SHP77 treated with DMSO at 0.1 percent for 48 hours (cell line): ENCODE results near the gene SEC23A.

ENCODE experiments used
- DNase-seq: peaks from one replicate; lab custom pipeline; 2025; lab: John Stamatoyannopoulos, UW

SEC23A gene

GRCh38 chr14:38991299-38991698 is 111.7 kb downstream of the SEC23A start:
- no peak for DNase-seq

DNA sequence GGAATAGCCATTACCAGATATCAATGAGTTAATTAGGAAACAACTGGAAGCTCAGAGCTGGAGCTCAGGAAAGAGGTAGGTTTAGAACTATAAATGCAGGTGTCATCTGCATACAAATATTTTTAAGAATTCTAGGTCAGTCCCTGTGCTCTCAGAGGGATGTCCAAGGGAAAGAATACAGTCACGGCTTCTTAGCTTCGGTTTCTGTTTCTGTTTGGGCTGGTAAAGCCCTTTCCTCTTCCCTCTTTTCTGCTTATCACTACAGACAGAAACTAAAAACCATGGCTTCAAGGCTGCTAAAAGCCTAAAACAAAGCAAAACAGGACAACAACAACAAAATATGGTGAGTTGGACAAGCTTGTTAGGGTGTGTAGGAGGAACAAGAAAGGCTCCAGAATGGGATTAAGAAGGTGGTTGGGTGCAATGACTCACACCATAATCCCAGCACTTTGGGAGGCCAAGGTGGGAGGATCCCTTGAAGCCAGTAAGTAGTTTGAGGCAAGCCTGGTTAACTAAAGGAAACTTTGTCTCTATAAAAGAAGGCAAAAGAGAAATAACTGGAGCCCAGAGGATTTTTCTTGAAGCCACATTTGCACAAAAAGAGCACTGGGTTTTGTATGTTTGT is 113.0 kb downstream of the SEC23A start:
- DNase-seq, result no peak

DNA sequence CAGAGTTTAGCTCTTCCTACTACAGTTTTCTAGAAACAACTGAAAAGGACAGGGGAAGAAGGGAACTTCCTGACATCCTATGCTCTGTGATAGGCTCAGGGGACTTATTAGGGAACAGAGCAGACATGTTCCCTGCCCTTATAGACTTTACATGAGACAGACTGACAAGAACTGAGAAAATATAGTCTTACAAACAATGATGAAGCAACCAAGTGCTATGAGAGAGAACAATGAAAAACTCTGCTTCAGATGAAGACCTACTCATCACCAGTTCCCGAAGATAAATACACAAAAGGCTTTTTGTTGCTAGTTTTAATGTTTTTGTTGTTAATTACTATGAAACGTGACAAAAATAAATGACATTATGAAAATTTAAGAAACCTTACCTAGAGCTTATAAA is 115.3 kb downstream of the SEC23A start:
- no peak for DNase-seq

GRCh38 chr14:38982837-38983236 is 120.2 kb downstream of the SEC23A start:
- no peak for DNase-seq

DNA sequence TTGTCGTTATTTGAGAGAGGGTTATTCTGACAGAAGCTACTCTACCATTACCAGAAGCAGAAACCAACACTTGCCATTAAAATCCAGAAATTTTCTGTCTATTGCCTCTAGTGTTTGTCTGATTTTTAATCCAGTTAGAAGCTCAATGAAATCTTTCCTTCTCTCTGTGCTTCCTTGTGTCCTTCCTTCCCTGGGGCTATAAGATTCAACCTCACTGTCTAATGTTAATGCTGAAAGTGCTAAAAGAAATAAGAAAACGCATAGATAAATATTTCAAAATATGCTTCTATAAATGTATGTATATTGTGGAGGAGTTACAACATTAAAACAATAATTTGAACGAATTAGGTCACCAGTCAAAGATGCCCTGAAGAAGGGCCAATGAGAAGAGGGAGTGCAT is 120.8 kb downstream of the SEC23A start:
- DNase-seq, result no peak
